DMS114 treated with DMSO at 0.1 percent for 48 hours (cell line): ENCODE data around the gene LEFTY2.
"Not testable (repeated sequence)": the region's sequence is repeated elsewhere in the genome, so short reads cannot be mapped to it uniquely, and the experiment has no call there.

Experiments
- DNase-seq: peaks from one replicate; lab custom pipeline; 2025; ENCODE audit not compliant: unreplicated experiment; lab: John Stamatoyannopoulos, UW

Gene LEFTY2

DNA sequence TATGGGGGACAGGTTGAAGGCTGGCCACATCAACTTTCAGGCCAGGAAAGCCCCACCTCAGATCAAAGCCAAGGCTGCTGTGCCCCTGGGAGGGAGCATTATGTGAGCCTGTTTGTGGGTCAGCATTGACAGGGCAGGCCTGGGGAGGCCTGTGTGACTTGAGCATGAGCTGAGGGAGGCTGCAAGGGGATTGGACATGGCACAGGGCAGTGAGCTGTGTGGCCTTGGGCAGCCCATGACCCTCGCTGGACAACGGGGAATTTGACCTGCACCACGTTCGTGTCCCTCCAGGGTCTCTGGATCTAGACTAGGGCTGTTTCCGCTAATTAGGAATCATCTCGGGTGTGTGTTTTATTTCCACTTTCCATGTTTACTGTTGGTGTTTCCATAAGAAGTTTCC is 34.6 kb downstream of the LEFTY2 start:
- no peak for DNase-seq

DNA sequence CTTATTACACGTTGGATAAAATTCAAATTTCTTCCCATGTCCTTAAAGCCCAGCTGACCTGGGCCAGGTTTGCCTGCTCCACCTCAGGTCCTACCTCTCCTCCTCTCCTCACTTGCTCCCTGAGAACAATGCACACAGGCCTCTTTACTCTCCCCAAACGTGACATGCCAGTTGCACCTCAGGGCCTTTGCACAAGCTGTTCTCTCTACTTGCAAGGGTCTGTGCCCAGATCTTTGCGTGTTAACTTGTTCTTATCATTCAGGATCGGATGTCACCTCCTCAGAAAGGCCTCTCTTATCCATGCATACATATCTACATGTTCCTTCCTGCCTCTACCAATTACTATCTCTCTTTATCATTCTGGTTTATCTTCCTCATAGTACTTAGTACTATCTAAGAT is 37.4 kb downstream of the LEFTY2 start:
- no peak for DNase-seq

DNA sequence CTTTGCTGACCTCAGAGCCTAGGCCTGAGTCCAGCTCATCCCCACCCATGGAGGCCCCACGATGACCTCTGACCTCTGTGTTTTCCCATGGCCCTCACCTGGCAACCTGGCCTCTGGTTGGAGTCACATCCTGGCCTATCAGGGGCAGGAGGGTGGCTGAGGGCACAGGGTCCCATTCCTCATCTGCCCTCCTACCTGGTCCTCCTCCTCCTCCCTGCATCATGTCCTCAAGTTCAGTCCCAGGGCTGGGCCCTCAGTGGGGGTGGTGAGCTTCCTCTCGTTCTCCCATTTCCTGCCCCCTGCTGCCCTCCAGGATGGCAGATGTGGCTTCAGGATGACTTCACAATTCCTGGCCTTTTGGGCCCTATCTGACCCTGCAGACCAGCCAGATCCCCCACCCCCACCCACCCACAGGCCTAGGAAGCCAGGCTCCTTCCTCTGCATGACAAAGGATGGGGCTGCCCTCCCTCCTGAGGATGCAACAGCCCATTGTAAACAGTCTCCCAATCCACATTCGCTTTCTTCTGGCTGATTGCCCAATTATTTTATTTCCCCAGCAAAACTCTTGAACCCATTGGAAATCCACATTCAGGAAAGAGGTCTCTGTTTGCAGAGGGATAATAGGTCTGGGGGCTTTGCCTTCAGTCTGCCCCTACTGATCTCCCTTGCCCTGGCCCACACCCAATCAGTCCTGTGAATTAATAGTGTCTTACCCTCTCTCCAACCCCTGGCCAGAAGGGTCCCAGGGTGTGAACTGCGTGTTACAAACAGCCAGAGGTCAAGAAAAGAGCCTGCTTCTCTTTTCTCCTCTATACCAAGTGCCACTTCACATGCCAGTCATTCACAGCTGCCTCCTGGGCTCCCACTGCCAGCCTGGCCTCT is 41.7 kb downstream of the LEFTY2 start:
- no peak for DNase-seq

GRCh38 chr1:225897595-225898514 is 43.2 kb downstream of the LEFTY2 start:
- DNase-seq: no peak

DNA sequence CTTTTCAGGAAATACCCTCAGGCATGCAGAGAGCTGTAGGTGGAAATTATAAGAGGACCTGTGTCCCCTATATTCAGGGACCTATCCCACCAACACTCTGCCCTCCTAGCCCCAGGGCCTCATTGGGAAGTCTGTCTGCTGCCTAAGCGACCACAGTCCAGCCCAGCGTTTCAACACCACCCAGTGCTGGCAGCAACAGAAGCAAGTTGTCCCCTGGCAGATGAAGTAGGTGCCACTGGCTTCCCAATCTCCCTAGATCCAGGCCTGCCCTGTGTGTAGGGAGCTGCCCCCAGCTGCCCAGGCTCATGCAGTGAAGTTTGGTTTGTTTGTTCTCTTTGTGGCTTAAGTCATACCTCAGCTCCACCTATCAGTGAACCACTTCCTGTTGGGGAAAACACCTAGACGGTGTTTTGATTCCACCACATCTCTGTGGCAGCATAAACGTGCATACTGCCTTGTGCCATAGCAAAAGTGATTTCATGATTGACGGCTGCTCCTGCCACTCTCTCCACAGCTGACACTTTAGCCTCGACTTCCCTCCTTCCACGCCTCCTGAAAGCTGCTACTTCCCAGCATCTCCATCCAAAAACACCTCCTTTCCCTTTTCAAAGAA is 44.0 kb downstream of the LEFTY2 start:
- no peak for DNase-seq

GRCh38 chr1:225896494-225896893 is 44.5 kb downstream of the LEFTY2 start:
- DNase-seq: no peak

GRCh38 chr1:225892307-225892706 is 48.7 kb downstream of the LEFTY2 start:
- no peak for DNase-seq

DNA sequence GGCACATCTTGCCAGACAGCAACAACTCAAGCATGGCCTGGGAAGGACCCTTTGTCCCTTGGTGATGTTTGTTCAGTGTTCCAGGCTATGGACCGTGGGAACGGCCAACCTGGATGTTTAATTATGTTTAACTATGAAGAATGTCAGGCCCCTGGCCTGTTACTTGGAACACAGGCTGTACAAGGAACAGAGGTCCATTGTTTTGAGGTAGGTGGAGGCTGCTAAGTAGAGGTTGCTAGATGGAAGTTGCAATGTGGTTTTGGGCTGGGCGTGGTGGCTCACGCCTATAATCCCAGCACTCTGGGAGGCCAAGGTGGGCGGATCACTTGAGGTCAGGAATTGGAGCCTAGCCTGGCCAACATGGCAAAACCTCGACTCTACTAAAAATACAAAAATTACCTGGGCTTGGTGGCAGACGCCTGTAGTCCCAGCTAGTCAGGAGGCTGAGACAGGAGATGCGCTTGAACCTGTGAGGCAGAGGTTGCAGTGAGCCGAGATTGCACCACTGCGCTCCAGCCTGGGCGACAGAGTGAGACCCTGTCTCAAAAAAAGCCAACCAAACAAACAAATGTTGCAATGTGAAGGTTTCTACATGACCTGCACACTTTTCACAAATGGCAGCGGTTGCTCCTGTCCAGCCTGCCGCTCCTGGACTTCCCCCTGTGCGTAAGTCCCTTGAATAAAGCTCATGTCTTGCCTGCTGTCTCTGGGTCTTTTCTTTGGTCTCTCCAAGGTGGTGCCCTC is 49.6 kb downstream of the LEFTY2 start:
- DNase-seq: no peak

DNA sequence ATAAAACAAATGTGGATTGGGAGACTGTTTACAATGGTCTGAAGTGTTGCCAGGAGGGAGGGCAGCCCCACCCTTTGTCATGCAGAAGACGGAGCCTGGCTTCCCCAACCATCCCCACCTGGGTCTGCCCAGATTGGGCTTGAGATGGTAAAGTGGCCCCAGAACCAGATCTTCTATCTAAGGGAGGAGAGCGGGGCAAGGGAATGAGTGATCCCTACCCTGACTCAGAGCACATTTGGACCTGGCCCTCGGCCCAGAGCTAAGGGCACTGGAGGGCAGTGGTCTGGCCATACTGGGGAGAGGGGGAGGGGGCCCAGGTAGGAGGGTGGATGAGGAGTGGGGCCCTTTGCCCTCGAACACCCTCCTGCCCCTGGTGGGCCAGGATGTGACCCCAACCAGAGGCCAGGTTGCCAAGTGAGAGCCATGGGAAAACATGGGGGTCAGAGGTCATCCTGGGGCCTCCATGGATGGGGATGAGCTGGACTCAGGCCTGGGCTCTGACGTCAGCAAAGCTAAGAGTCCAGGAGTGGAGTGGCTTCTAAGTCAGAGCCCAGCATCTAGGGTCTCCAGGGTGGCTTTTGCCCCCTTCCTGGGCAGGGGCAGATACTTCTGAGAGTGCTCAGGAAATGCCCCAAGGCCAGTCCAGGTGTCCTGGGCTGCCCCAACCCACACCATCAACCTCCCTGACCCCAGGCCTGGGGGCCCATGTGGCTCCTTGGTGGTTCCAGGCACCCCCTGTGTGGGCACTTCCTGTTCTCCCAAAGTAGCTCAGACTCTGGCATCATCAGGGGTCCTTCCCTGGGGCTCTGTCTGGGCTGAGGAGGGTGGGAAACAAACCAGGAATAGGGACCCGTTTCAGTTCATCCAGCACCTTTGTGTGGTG is 50.4 kb downstream of the LEFTY2 start:
- no peak for DNase-seq

GRCh38 chr1:225889743-225890142 is 51.3 kb downstream of the LEFTY2 start:
- DNase-seq: no peak

GRCh38 chr1:225888898-225889601 is 52.0 kb downstream of the LEFTY2 start, which contains the start of gene LEFTY1:
Gene LEFTY1, minus strand, starts transcription at chr1:225889146. Its CDS starts 80 bp downstream, at chr1:225889066.
- no peak for DNase-seq

DNA sequence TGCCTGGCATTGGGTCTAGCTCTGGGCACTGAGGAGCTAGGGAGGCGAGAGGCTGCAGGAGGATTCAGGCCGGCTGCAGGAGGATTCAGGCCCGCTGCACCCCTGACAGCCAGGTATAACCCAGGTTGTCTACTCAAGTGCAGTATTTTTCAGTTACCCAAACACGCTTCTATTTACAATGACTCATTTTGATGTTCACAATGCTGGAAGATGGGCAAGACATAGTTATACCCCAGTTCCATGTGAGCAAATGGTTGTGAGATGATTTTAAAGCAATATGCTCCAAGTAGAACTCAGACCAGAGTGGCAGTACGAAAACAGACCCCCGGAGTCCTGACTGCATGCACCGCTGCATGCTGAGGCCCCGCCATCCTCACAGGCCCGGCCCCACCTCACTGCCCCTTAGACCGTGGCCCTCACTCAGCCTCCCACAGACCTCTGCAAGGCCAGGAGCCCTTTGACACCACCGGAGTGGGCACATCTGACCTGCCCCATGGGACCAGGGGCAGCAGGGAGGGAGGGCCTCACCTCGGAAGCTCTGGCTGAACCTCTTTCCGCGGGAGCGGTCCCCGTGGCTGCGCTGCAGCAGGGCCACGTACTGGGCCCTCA is 52.6 kb downstream of the LEFTY2 start:
- no peak for DNase-seq

- not testable (repeated sequence) for DNase-seq
Measured at GRCh38 chr1:225887554-225888288, 53.3 kb downstream of the LEFTY2 start.

DNA sequence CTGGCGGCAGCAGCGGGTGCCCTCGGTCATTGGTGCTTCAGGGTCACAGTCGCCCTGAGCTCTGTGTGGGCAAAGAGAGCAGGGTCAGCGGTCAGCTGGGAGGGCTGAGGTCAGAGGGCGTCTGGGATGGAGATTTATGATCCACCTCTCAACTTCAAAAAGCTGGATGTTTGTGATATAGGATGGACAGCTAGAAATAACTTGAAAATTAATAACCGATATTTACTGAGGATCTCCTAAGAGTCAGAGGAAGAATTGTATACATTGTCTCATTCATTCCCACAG is 54.0 kb downstream of the LEFTY2 start:
- DNase-seq: no peak
